Natural killer cell treated with Interleukin-12 subunit alpha and Interleukin-12 subunit beta and Interleukin-15 and Interleukin-18, amount 100 ng/mL, for 72 hours (primary cell): ENCODE measurements around the gene ITIH4. TPM values are rescaled to one million over a fixed set of nuclear protein-coding genes. Genes with fewer than 3 reads are reported as not detected.
A peak's percentile ranks its signal among the peaks of the same experiment; 100 is the strongest.

Experiments used
- ATAC-seq, 2 donors: fragments of 150-1000 bp; cut with Tn5 transposase in 1 of 2; sonication (Bioruptor Pico), chemical (Tn5 transposase) in 1 of 2; 2 replicates each; pipeline ENCODE4 v1.10.0; 2021
- DNase-seq: peaks from one replicate; pipeline ENCODE4 v3.0.0; 2022; ENCODE audit warnings: low spot score
- H3K27ac Mint-ChIP-seq, 2 donors: 1 replicate in 1 of 2; 2 replicates in 1 of 2; pipeline ENCODE4 v1.8.0; 2022; ENCODE audit warnings: mixed read lengths in 2 of 2, mild to moderate bottlenecking in 1 of 2, moderate library complexity in 1 of 2
- H3K27me3 Mint-ChIP-seq, 2 donors: 1 replicate in 1 of 2; 2 replicates in 1 of 2; pipeline ENCODE4 v1.8.0; 2022; ENCODE audit warnings: mixed read lengths in 2 of 2
- H3K36me3 Mint-ChIP-seq: one replicate; pipeline ENCODE4 v1.8.0; 2022; ENCODE audit warnings: mixed read lengths
- H3K4me1 Mint-ChIP-seq, 2 donors: 1 replicate in 1 of 2; 2 replicates in 1 of 2; pipeline ENCODE4 v1.8.0; 2022; ENCODE audit warnings: low read depth in 2 of 2, mixed read lengths in 2 of 2, mild to moderate bottlenecking in 1 of 2
- H3K4me3 Mint-ChIP-seq: one replicate; pipeline ENCODE4 v1.8.0; 2022; ENCODE audit warnings: mixed read lengths
- H3K9me3 Mint-ChIP-seq: 2 replicates; pipeline ENCODE4 v1.8.0; 2022; ENCODE audit warnings: mixed read lengths
- total RNA-seq, 2 donors: library from RNA; stranded (reverse); gene quantifications; one replicate each; pipeline ENCODE4 v1.2.3, GENCODE V29; 2022

The ITIH4 gene
- total RNA-seq, 2 donors from 2014 or later, result 8.5 to 14.6 TPM

- H3K9me3 Mint-ChIP-seq, result no peaks in the 10 kb centered on the region
- ATAC-seq (no peak), DNase-seq (no peak)
- peaks cover 36 to 38% of the 10 kb centered on the region in 2 donors for H3K4me1 Mint-ChIP-seq
- H3K27me3 Mint-ChIP-seq, result no peaks in the 10 kb centered on the region
- H3K36me3 Mint-ChIP-seq, result no peaks in the 10 kb centered on the region
- H3K4me3 Mint-ChIP-seq, result no peak within 1 kb of the TSS
- no peak within 1 kb of the TSS for H3K27ac Mint-ChIP-seq
Measured at GRCh38 chr3:52834871-52835501, 4.5 kb upstream of the ITIH4 start, which contains the start of gene MUSTN1. TSS of gene MUSTN1 (minus strand) at chr3:52835019. CDS start at chr3:52834948, 71 bp downstream.

- H3K4me1 Mint-ChIP-seq, result peaks cover 19 to 22% of the 10 kb centered on the region in 2 donors
- no peak overlapping the region for H3K4me3 Mint-ChIP-seq
- H3K27ac Mint-ChIP-seq, result no peak overlapping the region
- no peaks in the 10 kb centered on the region for H3K36me3 Mint-ChIP-seq
- ATAC-seq, result no peak
- no peaks in the 10 kb centered on the region for H3K27me3 Mint-ChIP-seq
- H3K9me3 Mint-ChIP-seq, result no peaks in the 10 kb centered on the region
- DNase-seq, result no peak
Measured at GRCh38 chr3:52833202-52833601, 2.7 kb upstream of the ITIH4 start.

- H3K27ac Mint-ChIP-seq, result no peak overlapping the region
- ATAC-seq, result no peak
Measured at GRCh38 chr3:52831500-52832301, 1.2 kb upstream of the ITIH4 start.

GRCh38 chr3:52829906-52830463 lies 487 bp downstream of the ITIH4 start:
- no peaks in the 10 kb centered on the region for H3K36me3 Mint-ChIP-seq
- no peak overlapping the region for H3K4me3 Mint-ChIP-seq
- H3K27me3 Mint-ChIP-seq, result no peaks in the 10 kb centered on the region
- no peak for ATAC-seq
- peaks cover 0 to 4% of the 10 kb centered on the region in 2 donors for H3K4me1 Mint-ChIP-seq
- DNase-seq, result no peak
- no peaks in the 10 kb centered on the region for H3K9me3 Mint-ChIP-seq
- no peak overlapping the region for H3K27ac Mint-ChIP-seq

More at GRCh38 chr3:52831500-52832301, 1.2 kb upstream of the ITIH4 start:
- no peaks in the 10 kb centered on the region for H3K9me3 Mint-ChIP-seq
- H3K4me3 Mint-ChIP-seq, result no peak overlapping the region
- H3K4me1 Mint-ChIP-seq, result peaks cover 4 to 9% of the 10 kb centered on the region in 2 donors
- no peaks in the 10 kb centered on the region for H3K36me3 Mint-ChIP-seq
- no peak for DNase-seq
- no peaks in the 10 kb centered on the region for H3K27me3 Mint-ChIP-seq

- peaks cover 0 to 4% of the 10 kb centered on the region in 2 donors for H3K4me1 Mint-ChIP-seq
- no peak for DNase-seq
- no peak overlapping the region for H3K4me3 Mint-ChIP-seq
- ATAC-seq, result no peak
- H3K36me3 Mint-ChIP-seq, result no peaks in the 10 kb centered on the region
- H3K27me3 Mint-ChIP-seq, result no peaks in the 10 kb centered on the region
- H3K9me3 Mint-ChIP-seq, result no peaks in the 10 kb centered on the region
- H3K27ac Mint-ChIP-seq, result no peak overlapping the region
Measured at GRCh38 chr3:52829482-52829881, 990 bp downstream of the ITIH4 start.

- Mint-ChIP-seq H3K27me3 (no peaks in the 10 kb centered on the region), H3K9me3 (no peaks in the 10 kb centered on the region), H3K4me1 (peaks cover 0 to 4% of the 10 kb centered on the region in 2 donors), H3K4me3 (no peak overlapping the region), H3K36me3 (no peaks in the 10 kb centered on the region), H3K27ac (no peak overlapping the region)
- DNase-seq (no peak), ATAC-seq (no peak)
Measured at GRCh38 chr3:52827866-52828376, 2.6 kb downstream of the ITIH4 start.

GRCh38 chr3:52827441-52827840 lies 3.0 kb downstream of the ITIH4 start:
- DNase-seq (no peak), ATAC-seq (no peak)
- no peaks in the 10 kb centered on the region for H3K36me3 Mint-ChIP-seq
- H3K27me3 Mint-ChIP-seq, result no peaks in the 10 kb centered on the region
- H3K4me3 Mint-ChIP-seq, result no peak overlapping the region
- H3K27ac Mint-ChIP-seq, result no peak overlapping the region
- H3K4me1 Mint-ChIP-seq, result peaks cover 0 to 4% of the 10 kb centered on the region in 2 donors
- H3K9me3 Mint-ChIP-seq, result no peaks in the 10 kb centered on the region

GRCh38 chr3:52824037-52824436 lies 6.4 kb downstream of the ITIH4 start:
- H3K27me3 Mint-ChIP-seq, result no peaks in the 10 kb centered on the region
- H3K27ac Mint-ChIP-seq, result no peak overlapping the region
- H3K9me3 Mint-ChIP-seq, result no peaks in the 10 kb centered on the region
- H3K36me3 Mint-ChIP-seq, result no peaks in the 10 kb centered on the region
- no peaks in the 10 kb centered on the region for H3K4me1 Mint-ChIP-seq
- ATAC-seq (no peak), DNase-seq (no peak)
- no peak overlapping the region for H3K4me3 Mint-ChIP-seq

GRCh38 chr3:52822363-52822762 lies 8.1 kb downstream of the ITIH4 start:
- H3K27ac Mint-ChIP-seq, result no peak overlapping the region
- H3K9me3 Mint-ChIP-seq, result no peaks in the 10 kb centered on the region
- H3K4me3 Mint-ChIP-seq, result no peak overlapping the region
- no peak for DNase-seq
- H3K27me3 Mint-ChIP-seq, result no peaks in the 10 kb centered on the region
- ATAC-seq, result no peak
- no peaks in the 10 kb centered on the region for H3K4me1 Mint-ChIP-seq
- H3K36me3 Mint-ChIP-seq, result no peaks in the 10 kb centered on the region

- no peaks in the 10 kb centered on the region for H3K4me1 Mint-ChIP-seq
- DNase-seq, result no peak
- peak in 1 of 2 donors; percentile 8 for ATAC-seq
- no peaks in the 10 kb centered on the region for H3K27me3 Mint-ChIP-seq
- no peaks in the 10 kb centered on the region for H3K36me3 Mint-ChIP-seq
- H3K27ac Mint-ChIP-seq, result no peak overlapping the region
- H3K4me3 Mint-ChIP-seq, result no peak overlapping the region
- H3K9me3 Mint-ChIP-seq, result no peaks in the 10 kb centered on the region
Measured at GRCh38 chr3:52820736-52821135, 9.7 kb downstream of the ITIH4 start.

- Mint-ChIP-seq H3K27me3 (no peaks in the 10 kb centered on the region), H3K36me3 (no peaks in the 10 kb centered on the region), H3K4me3 (no peak overlapping the region), H3K9me3 (no peaks in the 10 kb centered on the region), H3K27ac (no peak overlapping the region), H3K4me1 (no peaks in the 10 kb centered on the region)
- no peak for ATAC-seq
- DNase-seq, result no peak
Measured at GRCh38 chr3:52819936-52820335, 10.5 kb downstream of the ITIH4 start.

- H3K4me1 Mint-ChIP-seq, result no peaks in the 10 kb centered on the region
- no peaks in the 10 kb centered on the region for H3K9me3 Mint-ChIP-seq
- no peak overlapping the region for H3K27ac Mint-ChIP-seq
- ATAC-seq, result peak in 1 of 2 donors; percentile 10
- H3K27me3 Mint-ChIP-seq, result no peaks in the 10 kb centered on the region
- no peak overlapping the region for H3K4me3 Mint-ChIP-seq
- DNase-seq, result no peak
- H3K36me3 Mint-ChIP-seq, result no peaks in the 10 kb centered on the region
Measured at GRCh38 chr3:52817860-52818259, 12.6 kb downstream of the ITIH4 start.

GRCh38 chr3:52817221-52817620 lies 13.3 kb downstream of the ITIH4 start:
- no peaks in the 10 kb centered on the region for H3K4me1 Mint-ChIP-seq
- no peak for DNase-seq
- no peak for ATAC-seq
- no peaks in the 10 kb centered on the region for H3K27me3 Mint-ChIP-seq
- no peaks in the 10 kb centered on the region for H3K9me3 Mint-ChIP-seq
- no peak overlapping the region for H3K27ac Mint-ChIP-seq
- no peaks in the 10 kb centered on the region for H3K36me3 Mint-ChIP-seq
- H3K4me3 Mint-ChIP-seq, result no peak overlapping the region

- ATAC-seq, result no peak
- H3K27ac Mint-ChIP-seq, result no peak overlapping the region
- H3K27me3 Mint-ChIP-seq, result no peaks in the 10 kb centered on the region
- H3K36me3 Mint-ChIP-seq, result no peaks in the 10 kb centered on the region
- no peak overlapping the region for H3K4me3 Mint-ChIP-seq
- no peak for DNase-seq
- no peaks in the 10 kb centered on the region for H3K9me3 Mint-ChIP-seq
- H3K4me1 Mint-ChIP-seq, result no peaks in the 10 kb centered on the region
Measured at GRCh38 chr3:52816654-52817053, 13.8 kb downstream of the ITIH4 start.
